ENCODE measurements around the gene ATG2A.
A peak's percentile ranks its signal among the peaks of the same experiment; 100 is the strongest.

The ATG2A gene

DNA sequence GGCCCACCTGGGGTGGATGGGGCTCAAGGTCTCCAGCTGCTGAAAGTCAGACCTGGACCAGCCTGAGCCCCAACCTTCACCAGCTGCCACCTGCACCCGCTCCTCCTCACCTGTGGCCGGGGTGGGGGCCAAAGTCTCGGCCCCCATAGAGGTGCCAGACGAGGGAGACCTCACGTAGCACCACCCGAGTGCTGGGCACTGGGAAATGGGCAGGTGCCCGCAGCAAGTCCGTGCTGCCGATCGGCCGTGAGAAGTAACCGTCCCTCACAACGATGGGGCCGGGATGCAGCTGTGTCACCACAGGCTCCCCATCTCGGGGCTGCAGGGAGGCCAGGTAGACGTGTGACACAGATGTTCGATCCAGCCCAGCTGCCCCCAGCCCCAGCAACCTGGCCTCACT, 16.2 kb downstream of the ATG2A start:
- no peak for DNase-seq

DNA sequence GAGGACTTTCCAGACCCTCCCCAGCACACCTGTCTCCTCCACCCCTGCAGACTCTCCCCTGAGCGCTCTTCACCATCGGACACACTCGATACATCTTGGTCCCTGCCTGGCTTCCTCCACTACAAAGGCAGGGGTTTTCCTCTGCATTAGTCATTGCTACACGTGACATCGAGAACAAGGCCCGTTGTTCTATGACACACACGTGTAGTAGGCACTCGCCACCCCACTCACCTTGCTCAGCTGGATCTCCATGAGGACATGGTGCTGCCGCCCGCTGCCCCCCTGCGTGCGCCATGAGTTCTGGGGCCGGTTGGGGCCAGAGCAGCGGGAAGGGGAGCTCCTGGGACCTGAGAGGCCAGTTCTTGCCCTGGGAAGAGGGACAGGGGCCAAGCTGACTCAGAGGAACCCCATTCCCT, 16.7 kb downstream of the ATG2A start:
- no peak for DNase-seq

DNA sequence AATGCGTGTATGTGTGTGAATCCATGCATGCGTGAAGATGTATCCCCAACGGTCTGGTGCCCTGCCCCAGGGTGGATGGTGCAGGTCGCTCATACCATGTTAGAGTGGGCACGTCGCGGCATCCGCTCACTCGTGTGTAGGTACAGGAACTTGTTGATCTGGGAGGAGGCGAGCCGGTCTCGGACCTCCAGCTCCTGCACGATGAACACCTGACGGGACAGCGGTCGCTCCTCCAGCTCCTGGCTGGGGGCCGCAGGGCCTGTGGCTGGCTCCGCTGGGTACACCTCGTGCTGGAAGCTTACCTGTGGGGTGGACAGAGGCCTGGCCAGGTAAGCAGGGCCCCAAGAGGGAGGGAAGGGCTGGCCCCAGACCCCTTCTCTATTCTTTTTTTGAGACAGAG, 18.5 kb downstream of the ATG2A start:
- no peak for DNase-seq

DNA sequence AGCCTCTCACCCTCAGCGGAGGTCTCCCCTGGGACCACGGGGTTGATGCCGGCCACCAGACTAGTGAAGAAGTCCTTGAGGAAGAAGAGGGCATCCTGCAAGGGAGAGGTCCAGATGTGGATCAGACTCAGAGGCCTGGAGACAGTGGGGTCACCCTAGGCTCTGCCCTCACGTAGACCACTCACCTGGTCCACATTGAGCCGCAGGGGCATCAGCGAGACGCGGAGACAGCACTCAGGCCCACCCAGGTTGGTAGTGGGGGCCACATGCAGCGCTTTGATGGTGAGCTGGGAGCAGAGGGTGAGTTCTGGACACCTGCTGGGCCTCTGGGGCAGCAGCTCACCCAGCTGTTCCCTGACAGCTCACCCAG, 18.9 kb downstream of the ATG2A start:
- no peak for DNase-seq

DNA sequence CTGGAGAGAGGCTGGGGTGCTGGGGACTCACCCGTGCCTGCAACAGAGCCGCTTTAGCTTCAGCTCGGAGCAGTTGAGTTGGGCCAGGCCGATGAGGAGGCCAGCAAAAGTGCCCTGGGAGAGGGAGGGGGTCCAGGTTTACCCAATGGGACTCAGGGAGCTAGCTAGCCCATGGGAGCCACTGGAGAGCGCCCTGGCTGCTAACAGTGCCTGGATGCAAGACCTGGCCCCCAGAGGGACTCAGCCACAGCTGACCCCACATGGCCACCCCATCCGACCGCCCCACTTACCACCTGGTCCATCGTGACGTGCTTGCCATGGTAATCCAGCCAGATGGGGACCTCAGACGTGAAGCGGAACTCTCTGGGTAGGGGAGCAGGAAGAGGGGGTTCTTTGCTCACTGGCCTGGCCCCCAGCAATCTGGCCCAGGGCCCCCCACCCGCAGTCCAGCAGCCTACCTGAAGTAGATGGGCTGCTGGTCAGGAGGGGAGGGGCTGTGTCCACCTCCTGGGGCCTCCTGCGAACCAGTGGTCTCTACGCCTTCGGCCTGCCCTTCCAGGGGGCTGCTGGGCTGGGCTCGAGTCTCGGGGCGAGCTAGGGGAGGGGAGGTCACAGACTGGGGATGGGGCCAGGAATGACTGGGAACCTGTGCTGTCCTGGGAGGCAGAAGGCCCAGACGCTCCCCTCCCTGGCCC, 19.5 kb downstream of the ATG2A start:
- DNase-seq: no peak

DNA sequence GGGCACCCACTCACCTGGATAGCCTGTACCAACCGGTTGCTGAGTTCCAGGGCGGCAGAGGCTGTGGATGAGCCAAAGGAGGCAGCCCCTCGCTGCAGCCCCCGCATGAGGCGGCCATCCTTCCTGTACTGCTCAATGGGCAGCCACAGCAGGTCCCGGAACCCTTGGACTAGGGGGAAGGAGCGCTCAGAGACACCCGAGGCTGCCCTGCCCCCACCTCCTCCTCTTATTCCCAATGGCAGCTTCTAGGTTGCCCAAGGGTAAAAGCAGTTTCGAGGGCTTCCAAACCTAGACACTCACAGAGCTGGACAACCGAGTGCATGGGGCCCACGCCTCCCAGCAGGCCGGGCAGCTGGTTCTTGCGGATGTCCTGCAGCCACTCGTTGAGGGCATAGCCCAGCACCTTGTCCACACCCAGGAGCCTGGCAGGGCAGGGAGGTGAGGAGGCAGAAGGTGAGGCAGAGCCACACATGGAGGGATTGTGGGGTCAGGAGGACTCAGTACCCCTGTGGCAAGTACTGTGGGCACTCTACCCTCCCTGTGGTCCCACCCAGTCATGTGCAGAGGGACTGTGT, 20.5 kb downstream of the ATG2A start:
- no peak for DNase-seq

DNA sequence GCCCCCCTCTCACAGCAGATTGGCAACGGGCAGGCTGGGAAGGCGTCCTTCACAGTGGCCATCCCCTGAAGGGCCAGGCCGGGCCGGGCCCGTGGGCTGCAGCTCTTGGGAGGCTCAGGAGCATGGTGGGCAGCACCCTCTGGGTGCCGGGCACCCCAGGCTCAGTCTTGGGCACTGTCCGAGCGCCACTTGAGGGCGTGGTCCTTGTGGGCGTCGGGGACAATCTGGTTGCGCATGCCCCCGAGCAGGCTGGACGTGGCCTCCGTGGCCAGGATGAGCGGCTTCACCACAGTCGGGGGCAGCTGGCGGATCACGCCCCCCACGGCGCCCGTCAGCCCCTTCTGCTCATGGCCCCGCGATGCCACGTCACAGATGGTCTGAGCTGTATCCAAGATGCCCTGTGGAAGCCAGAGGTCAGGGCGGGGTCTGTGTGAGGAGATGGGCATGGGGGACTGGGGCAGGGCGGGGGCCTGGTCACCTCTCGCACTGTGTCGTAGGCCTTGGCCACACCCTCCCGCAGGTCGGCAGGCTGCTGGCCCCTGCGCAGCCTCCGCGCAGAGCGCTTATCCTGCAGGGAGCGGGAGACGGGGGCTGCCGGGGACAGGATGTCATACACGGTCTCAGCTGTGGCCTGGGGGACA, 22.1 kb downstream of the ATG2A start:
- DNase-seq: no peak

DNA sequence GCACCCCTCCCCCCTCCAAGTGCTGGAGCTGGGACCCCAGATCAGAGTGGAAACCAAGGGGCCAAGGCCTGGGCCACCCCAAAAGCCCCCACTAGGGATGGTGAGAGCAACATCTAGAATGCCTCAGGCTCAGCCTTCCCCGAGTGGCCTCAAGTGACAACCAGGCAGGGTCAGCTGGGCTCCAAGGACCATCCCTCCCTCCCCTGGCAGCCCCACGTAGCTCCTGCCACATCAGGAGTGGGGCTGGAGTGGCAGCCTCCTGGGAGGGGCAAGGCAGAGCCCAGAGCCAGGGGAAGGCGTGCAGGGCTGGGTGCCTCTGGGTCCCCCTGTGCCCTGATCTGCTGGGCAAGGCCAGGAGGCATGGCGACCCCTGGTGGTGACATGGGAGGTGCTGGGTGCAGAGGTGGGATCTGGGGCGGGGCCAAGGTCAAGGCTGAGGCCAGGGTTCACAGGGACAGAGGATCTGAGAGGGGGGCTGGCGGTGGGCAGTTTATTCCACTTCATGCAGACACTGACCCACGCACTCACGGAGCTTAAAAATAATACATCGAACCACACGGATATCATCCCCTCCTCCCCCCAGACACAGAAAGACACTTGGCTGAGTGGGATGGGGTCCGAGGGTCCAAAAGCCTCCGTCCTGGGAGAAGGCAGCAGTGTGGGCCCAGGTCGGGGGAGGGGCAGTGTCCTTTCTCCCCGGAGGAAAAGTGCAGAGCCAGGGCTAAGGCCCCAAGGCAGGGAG, 22.8 kb downstream of the ATG2A start:
- peak in 1 of 2 experiments; percentile 65 for DNase-seq

DNA sequence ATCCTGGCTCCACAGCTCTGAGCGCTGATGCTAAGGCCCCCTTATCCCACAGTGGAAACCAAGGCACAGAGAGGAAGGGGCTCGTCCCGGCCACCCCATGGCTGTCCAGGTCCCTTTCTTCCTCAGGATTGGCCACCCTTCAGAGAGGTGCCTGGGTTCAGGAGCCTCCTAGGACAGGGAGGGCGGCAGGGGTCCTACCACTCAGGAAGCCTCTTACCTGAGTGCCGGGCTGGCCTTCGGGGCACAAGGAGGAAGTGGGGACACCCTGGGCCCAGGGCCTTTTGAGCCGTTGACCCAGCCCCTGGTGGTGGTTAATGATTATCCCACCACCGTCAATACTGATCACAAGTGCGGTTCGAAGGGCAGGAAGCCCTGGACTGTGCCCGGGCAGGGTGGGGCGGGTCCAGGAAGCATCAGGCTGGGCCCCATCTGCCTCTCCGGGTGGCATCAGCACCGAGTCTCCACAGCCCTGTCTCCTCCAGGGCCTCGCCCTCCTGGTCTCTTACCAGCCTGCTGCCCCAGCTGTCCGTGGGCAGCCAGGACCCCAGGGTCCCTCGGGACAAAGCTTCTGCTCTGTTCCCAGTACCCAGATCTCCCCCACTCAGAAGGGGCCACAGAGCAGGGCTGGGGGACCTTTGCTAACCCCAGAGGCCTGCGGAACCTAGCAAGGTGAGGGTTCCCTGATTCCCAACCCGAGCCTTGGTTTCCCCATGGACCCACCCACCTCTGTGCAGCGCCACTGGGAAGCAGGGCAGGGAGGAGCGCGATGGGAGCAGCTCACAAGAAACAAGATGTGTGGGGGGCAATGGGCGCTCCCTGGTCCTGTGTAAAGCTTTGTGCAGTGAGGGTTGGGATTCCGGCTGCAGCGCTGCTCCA, 23.6 kb downstream of the ATG2A start:
- DNase-seq: no peak

DNA sequence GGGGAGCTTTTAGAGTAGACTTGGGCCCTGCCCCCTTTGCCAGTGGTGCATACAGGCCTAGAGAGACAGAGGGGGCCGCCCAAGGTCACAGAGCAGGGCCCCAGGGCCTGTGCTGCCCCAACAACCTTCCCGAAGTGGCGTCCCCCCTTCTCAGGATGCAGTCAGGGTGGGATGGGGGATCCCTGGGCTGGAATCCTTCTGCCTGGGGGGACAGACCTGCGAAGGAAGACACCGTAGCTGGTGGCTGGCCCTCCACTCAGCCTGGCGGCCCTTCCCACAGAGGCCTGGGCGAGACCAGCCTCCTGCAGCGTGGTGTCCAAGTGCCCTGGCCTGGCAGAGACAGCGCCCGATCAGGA, 24.2 kb downstream of the ATG2A start:
- DNase-seq: no peak

DNA sequence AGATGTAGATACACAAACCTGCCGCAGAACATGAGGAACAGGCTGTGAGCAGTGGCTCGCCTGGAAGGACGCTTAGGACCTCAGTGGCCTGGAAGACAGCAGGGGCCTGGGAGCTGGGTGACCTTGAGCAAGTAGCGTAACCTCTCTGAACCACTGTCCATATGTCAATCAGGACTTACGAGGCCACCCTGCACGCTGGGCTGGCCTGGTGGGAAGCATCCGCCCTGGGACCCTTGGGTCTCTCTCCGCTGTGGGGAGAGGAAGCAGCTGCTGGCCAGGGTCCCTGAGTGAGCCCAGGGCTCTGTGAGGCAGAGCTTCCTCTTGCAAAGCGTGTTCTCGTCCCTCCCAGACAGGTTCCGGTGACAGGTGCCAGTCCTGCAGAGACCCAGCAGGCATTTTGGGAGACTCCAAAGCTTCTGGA, 24.6 kb downstream of the ATG2A start:
- no peak for DNase-seq

DNA sequence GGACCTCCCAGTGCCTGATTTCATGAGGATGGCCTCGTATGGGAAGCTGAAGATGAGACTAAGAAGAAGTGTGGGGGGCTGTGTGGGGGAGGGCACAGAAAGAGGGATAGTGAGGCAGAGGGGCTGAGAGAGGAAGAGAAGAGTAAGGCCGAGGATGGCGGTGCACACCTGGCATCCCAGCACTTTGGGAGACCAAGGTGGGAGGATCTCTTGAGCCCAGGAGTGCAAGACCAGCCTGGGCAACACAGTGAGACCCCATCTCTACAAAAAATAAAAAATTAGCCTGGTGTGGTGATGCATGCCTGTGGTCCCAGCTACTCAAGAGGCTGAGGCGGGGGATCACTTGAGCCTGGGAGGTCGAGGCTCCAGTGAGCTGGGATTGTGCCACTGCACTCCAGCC, 25.1 kb downstream of the ATG2A start:
- DNase-seq: no peak

DNA sequence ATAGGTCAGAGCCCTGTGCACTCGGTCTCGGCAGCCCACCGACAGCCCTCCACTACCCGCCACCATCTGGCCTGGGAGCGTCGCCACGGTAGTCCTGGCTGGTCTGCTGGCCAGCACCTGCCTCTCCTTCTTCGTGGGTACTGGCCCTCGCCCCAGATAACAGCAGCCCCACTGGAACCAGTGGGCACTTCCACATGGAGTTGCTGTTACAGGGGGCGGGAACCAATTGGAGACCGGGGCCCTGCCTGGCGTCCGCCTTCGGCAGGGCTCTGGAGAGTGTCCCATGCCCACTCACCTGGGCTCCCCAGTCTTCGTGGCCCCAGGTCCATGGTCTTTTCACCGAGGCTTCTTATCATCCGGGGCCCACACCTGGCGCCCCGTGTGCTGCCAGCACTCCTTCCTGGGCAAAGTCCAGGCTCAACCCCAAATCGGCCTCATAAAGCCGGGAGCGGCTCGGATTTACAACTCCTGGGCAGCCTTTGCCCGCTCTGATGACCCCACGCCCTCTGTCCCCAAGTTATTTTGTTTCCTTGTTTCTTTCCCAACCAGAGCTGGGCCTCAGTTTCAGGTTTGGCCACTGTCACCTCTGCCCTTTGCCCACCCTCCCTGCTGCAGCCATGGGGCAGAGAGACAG, 25.7 kb downstream of the ATG2A start:
- DNase-seq: no peak

DNA sequence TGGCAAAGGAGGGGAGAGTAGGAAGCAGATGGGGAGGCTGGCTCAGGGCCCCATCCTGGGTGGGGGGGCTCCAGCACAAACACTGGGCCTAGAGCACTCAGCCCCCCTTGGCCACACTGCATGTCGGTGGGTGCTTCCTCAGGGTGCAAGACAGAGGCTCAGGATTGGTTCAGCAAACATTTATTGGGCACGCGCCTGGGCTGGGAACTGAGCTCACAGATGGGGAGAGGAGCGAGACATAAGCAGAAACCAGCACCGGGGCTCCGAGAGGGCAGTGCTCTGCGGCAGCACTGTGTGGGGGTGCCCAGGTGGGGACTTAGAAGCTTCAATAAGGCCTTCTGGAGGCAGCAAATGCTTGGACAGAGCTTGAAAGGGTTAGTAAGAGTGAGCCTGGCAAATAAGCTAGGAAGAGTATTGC, 26.5 kb downstream of the ATG2A start:
- DNase-seq: no peak

DNA sequence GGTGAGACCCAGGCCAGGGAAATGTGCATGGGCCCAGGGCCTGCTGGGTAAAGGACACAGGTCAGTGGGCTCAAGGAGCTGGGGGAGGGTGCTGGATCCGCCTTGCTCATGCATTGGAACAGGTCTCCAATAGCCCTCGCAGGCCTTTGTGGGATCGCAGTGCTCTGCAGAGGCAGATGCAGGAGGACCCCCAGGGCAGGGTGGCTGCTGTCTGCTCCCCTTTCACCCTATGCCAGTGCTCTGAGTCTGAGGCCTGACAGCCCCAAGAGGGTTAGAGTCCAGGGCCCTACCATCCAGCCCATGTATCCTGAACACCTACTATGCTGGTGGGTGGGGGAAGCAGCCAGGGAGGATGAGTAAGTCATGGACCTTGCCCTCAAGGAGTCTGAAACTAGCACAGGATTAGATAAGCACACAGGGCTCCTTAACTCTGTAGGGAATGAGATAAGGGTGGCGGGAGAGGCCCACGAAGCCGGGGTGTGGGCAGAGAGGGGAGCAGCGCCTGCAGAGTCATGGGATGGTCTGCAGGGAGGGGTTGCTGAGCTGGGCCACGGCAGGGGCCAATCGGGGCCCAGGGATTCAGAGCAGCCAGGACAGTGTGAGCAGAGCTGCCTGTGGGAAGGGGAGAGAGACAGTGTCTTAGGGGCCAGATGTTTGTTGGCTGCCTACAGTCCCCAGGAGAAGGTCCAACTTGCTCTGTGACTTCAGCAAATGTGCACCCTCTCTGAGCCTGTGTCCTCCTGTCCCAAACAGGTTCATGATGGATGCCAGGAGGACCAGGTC, 28.1 kb downstream of the ATG2A start:
- no peak for DNase-seq

DNA sequence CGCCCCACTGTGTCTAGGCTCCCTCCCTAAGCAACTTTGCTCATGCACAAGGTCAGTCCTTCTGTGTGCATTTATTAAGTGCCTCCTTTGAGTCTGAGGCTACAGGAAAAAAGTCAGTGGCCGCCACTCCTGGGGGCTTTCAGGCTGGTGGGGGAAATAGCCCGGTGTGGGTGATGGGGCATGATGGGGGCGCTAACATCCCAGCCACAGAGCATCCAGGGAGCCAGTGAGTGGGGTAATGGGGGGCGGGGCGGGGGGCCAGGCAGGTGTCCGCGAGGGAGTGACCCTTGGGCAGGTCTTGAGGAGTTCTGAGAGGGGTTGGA, 28.6 kb downstream of the ATG2A start:
- DNase-seq: no peak

DNA sequence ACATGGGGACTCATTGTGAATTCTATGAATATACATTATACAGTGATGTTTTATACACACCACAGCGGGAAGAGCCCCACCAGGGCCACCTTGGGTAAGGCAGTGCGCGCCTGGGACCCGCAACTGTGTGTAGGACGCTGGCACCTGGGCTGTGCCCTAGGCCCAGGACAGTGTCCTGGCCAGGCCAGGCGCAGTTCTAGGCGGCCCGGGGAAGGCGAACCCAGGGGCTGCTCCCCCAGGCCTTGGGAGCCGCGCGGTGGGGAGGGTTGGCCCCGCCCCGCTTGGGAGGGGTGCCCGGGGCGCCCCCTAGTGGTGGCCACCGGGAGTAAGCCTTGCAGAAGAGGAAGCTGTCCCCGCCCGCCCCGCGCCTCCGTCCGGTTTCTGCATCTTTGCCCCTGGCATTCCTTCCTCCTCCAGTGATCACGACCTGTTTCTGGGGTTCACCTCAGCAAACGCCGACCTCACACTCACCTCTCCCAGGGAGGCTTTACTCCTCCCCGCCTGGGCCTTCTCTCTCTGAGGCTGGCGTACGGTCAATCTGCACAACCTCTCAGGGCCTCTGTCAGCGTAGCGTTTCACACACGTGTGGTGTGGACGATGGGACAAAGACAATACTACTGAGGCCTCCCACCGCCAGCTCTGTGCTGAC, 29.1 kb downstream of the ATG2A start:
- peak in 1 of 2 experiments; percentile 35 for DNase-seq

DNA sequence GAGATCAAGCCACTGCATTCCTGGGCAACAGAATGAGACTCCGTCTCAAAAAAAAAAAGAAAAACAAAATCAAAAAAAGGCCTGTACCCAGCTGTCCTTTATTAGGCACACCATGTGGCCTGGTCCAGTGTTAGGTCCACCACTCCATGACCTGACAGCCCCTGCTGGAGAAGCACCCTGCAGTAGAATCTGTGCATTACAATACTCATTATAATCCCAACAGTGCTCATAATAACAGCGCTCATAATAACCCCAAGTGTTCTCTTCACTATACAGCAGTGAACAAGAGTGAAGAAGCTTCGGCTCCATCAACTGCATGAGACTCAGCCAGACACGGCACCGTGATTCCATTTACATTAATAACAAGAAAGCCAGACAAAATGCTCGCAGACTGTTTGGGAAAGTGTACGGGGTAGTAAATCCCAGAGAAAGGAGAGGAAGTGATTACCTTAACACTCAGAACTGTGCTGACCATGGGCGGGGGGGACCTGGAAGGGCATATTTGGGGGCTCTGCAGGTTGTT, 29.7 kb downstream of the ATG2A start:
- DNase-seq: no peak

DNA sequence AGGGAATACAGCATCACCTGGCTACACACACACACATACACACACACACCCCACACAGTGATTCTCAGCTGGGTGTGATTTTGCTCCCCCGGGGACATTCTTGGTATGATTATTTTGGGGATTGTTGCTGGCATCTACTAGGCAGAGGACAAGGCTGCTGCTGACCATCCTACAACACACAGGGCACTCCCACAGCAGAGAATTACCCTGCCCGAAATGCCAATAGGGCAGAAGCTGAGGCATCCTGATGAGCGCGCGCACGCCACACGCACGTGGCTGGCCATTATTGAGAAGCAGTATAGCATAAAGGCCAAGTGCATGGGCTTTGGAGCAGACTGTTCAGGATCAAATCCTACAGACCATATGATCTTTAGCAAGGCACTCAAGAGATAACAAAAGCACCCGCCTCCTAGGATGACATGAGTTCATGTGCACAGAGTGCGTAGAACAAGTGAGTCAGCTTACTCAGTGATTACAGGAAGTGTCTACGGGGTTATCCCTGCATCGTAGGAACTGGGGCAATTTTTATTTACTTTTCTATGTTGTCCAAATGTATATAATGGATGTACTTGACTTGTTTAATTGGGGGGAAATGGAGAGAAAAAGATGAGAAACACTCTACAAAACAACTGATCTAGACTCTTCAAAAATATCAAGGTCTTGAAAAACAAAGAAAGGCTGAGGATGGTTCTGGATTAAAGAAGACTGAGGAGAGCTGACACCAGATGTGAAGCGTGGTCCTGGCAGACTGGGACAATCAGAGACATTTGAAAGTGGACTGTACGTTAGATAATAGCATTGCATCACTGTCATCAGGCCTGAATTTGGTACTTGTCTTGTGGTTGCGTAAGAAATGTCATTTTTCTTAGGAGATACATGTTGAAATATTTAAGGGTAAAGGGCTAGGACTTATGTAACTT, 31.4 kb downstream of the ATG2A start:
- no peak for DNase-seq

DNA sequence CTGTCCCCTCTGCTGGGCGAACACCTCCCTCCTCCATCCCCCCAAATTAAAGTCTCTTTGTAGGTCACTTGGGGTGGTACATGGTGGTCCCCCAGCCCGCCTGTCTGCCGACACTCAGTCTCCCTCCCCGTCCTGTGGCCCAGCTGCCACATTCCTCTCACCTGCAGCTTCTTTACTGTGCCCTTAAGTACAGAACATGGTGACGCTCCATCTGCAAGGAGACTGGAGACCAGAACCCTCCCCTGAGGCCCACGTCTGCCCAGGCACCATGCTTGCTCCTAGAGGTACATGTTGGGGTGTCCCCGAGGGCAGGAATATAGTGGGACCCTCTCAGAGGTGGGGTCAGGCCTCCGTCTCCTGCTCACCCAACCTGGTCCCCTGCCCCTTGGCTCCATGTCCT, 33.0 kb downstream of the ATG2A start:
- no peak for DNase-seq
